RPMI7951 (cell line): ENCODE results near the gene ARHGEF1. TPM values are rescaled to one million over a fixed set of nuclear protein-coding genes. Genes with fewer than 3 reads are reported as not detected.
"Not testable (repeated sequence)": the region's sequence is repeated elsewhere in the genome, so short reads cannot be mapped to it uniquely, and the experiment has no call there.

ENCODE experiments used
- DNase-seq: peaks from one replicate; pipeline ENCODE4 v3.0.0-alpha.2; 2012; ENCODE audit warnings: low read depth
- total RNA-seq: library from RNA; depleted of rRNA; stranded (reverse); fragments of >200 nt; shearing (Covaris generic); gene quantifications from 2 replicates; pipeline ENCODE4 v1.2.3, GENCODE V29; 2014

ARHGEF1 gene
- total RNA-seq, 1 experiment from 2014 or later = 23.4 TPM

DNA sequence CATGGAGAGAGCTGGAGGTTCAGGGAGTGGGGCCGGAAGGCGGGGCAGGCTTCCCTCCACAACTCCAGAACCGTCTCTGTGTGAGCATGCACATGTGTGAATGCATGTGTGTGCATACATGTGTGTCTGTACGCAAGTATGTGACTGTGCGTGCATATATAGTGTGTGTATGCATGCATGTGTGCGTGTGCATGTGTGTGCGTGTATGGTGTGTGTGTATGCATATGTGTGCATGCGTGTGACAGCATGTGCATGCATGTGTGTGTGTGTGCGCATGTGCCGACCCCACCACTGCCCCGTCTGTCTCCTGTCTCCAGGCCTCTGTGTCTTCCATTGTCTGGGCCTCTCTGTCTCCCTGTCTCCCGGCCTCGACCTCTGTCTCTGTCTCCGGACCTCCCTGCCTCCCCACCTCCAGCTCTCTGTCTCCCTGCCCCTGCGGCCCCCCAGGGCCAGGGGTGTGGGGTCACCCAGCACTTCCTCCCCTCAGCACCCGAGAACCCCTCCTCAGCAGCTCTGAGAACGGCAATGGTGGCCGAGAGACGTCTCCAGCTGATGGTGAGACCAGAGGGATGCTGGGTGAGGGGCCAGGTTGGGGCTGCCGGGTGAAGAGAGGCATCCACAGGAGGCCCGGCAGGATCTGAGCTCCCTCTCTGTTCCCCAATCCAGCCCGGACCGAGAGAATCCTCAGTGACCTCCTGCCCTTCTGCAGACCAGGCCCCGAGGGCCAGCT is 22.5 kb downstream of the ARHGEF1 start:
- DNase-seq = no peak

DNA sequence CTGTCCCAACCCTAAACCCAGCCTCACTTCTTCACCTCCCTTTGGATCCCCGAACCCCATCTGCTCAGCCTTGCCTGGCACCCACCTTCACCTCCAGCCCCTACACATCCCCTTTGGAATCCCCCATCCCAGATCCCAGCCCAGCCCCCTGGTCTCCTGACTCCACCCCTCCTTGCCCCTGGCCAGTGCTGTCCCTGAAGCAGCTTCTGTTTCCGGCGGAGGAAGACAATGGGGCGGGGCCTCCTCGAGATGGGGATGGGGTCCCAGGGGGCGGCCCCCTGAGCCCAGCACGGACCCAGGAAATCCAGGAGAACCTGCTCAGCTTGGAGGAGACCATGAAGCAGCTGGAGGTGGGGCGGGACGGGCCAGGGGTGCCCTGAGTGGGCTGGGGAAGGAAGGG is 23.3 kb downstream of the ARHGEF1 start:
- no peak for DNase-seq

DNA sequence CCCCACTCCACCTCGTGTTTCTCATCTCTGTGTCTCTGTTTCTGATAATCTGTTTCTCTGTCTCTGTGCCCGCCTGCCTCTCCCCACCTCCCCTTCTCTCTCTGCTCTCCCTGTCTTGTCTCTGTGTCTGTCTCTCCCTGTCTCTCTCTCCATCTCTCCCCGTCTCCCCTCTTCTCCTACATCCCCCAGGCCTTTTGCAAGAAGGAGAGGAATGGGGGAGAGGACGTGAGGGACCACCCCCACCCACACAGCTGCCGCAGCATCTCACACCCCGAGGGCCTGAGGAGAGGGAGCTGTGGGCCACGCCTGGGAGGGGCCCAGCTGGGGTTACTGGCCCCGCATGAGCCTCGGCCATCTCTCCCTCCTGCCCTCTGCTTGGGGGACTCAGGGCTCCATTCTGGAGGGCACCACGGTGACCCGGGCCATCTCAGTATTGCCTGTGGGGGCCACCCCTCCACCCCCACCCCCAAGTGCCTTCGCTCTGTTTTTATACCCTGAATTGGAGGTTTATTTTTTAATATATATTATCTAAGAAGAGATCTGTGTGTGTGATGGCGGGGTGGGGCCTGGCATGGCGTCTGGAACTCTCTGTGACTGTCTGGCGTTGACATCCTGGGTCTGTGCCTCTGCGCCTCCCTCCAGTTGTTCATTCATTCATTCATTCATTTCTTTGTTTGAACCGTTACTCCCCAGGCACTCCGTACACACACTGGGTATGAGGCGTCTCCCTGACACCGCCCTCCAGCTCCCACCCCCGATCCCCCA is 24.1 kb downstream of the ARHGEF1 start:
- no peak for DNase-seq

DNA sequence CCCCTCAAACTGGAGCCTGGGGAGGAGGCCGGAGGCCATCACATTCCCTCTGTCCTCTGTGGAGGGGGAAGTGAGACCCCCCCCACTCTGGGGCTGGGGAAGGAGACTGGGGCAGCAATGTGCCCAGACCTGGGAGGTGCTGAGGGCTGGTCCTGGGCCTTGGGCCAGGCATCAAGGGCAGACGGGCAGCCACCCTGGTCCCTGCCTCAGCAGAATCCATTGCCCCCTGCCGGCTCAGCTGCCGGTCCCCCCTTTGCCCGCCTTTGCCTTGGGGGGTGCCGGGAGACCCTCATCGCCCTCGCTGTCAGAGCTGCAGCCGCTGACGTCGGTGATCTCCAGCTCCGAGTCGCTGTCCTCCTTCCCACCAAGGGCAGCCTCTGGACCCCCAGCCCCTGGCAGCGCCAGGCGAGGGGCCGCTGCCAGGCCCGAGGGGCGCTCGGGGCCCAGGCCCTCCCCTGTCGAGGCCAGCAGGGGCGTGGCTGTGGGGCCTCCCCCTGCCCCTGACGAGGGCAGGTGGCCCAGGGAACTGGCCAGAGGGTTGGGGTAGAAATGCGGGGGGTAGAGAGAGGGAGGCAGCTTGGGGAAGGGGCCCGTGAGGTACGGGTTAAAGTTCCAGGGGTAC is 25.1 kb downstream of the ARHGEF1 start:
- no peak for DNase-seq

DNA sequence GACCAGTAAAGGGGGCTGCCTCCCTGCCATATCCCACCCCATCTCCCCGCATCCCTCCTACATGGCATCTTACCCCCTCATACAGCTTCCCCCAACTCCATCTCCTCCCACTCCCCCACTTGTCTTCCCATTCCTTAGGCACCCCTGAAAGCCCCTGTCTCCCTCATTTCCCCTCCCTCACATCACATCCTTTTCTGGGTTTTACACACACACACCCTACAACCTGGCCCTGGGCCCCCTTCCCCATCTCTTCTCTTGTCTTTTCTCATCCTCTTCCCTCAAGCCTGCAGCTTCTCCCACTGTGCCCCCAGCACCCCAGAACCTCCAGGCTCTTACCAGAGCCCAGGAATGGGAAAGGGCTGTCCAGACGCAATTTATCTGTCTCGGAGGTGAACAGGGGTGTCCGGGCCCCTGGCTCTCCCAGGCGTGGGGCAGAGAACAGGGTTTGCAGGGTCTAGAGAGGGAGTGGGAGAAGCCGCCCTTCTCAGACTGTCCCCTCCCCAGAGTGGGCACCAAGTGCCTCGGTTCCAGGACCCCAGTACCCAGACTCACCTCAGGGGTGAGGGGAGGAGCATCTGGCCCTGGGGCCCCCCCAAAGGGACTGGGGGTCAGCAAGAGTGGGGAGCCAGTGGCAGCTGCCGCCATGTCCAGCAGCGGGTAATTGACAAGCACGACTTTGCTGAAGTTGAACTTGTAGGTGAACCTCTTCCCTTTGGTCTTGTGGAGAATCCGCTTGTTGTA is 25.9 kb downstream of the ARHGEF1 start:
- no peak for DNase-seq

DNA sequence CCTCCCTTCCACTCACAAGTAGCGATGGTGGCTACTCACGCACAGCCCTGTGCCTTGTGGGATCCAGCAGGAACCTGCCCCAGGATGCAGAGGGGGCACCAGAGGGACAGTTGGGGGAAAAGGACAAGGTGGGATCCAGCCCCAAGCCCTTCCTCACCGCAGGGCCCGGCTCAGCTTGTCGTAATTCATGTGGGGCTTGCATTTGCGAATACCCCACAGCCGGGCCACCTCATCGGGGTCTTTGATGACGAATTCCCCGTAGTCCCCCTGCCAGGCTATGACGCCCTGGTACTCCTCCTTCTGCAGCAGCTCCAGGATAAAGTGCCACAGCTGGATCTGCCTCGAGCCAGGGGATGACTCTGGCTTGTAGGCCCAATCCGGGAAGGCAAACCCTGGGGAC is 26.7 kb downstream of the ARHGEF1 start:
- no peak for DNase-seq

DNA sequence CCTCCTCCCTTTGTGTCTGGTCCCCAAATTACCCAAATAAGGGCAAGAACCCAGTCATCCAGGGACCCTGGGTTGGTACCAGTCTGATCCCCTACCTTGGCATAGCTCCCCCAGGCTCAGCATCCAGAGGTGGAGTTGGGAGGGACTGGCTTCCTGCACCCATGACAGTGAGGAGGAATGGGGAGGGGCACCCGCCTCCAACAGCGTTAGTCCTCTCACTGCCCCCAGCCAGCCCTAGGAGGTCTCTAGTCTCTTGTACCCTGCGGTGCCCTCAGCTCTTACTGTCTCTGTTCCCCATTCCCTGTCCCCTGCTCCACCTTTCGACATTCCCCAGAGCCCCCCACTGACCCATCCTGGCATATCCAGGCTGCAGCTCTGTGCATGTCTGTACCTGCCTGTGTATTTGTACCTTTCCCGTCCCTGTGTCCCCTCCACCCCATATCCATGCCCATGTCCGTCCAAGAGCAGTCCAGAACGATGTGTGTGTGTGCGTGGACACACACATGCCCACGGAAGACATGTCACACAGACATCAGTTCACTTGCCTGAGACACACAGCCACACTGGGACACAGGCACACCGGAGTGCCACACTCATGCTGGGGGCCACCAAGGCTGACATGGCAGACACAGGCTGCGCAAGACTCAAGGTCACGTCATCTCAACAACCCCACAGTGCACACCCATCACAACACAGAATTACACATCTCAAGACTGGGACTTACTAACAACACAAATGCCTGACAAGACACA is 27.4 kb downstream of the ARHGEF1 start:
- DNase-seq = no peak

DNA sequence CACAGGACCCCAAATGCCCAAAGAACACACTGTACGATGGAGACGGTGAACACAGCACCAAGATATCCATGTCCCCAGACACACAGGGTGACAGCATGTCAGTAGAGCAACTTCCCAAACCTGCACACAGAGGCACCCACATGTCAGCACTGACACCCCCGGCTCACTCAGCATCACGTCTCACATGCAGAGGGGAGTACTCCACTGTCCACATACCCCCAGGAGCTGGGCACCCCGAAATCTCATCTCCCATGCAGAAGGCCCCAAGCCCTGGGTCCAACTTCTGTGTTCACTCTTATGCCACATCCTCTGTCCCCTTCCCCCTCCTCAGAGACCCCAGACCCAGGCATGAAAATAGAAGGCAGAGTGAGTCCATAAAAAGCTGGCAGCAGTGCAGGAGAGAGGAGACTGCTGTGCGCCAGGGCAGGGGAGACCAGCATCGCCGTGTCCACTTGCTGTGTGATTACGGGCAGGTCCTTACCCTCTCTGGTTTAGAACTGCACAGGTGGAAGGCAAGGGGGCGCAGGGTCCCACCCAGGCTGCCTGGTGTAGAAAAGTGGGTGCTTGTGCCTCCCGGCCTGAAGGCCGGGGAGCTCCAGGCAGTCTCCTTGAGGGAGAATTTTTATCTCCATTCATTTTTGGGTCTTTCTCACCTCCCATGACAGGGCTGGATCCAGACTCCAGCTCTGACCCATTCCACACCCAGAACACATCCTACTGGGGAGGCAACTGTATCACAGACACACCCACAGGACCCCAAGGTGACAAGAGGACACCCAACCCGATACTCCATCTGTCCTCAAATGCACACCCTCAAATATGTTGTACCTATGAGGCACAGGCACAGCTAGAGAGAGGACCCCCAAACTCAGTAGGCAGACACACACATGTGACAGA is 28.3 kb downstream of the ARHGEF1 start:
- DNase-seq = no peak

DNA sequence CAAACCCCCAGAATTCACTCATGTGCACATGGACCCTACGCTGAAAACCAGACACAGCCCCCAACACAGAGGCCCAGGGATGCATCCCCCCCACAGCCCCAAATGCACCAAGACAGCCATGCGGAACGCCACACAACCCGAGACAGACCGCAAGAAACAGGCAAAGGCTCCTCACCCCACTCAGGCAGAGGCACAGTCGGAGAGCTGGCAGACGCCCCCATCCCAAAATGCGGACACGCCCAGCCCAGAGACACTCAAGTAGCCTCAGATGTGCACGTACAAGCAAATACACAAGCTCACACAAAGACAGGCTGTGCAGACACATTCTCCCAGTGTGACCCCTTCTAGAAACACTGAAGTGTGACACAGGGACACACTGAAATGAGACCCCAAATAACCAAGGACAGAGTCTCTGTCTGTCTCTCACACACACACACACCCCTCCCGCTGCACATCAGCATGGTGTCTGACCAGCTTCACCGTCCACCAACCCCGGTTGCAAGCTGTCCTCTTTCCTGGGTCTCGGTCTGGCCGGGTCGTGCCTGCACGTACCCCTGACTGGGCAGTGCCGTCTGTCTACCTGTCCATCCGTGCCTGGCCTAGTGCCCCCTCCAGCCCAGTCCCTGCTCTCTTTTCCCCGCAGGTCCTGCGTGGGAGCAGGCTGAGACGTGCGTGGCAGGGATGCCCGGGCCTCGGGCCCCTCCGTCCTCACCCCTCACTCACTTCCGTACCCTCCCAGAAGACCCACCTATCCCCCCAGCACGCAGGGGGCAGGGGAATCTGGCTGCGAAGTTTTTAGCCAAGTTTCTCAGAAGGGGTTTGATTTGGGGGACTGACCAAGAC is 29.1 kb downstream of the ARHGEF1 start:
- DNase-seq = no peak

DNA sequence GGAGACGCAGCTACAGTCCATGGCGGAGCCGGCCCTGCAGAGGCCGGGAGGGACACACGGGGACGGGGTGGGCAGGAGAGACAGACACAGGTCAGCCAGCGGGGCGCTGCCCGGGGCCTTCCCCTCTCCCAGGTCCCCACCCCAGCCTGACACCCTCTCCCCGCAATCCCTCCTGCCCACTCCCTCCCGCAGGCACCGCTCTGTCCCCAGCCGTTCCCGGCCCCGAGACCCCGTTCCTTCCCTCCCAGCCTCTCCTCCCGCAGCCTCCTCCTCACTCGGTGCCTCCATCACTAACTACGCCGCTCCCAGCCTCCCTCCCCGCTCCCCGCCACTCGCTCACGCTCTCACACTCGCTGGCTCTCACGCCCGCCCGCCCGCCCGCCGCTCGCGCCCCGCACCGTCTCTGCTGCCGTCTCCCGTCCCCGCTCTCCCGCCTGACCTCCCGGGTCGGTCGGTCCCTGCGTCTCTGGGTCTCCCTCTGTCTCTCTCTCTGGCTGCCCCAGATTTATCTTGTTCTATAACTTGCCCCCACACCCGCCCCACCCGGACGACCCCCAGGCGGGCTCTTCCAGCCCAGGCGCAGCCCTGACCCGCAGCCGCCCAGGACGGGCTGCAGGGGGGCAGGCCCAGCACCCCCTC is 30.0 kb downstream of the ARHGEF1 start:
- DNase-seq = no peak

DNA sequence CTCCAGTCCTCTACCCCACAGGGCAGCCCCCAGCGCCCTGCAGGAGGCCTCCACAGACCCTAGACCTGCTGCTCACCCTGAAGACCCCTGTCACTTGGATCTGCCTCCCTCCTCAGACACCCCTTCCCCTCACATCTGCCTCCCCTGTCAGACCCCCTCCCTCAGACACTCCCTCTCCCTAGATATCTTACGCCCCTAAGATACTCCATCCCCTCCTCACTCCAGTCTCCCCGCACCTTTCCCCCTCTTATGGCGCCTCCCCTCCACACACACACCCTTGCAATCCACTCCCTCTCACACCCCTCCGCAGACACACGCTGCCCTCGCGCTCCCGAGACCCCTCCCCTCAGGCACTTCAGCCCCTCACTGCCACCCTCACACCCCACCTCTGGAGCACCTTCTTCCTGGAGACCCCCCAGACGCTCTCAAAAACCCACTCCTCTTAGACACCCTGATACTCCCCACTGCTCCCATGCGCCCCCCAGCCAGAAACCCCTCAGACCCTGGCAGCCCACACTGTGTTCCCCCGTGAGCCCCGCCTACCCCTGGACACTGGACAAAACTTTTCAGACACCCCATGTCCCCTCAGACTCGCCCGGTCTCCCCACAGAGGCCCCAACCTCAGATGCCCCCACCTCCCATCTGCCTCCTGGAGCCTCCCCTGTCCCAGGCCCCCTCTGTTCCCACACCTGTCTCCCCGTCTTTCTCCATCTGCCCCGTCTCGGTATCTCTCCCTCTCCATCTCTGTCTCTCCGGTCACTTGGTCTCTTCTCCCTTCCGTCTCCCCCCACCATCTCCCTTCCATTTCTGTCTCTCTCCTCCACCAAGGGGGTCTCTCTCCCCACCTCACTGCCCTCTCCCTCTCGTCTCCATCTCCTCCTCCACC is 30.8 kb downstream of the ARHGEF1 start:
- DNase-seq = no peak

DNA sequence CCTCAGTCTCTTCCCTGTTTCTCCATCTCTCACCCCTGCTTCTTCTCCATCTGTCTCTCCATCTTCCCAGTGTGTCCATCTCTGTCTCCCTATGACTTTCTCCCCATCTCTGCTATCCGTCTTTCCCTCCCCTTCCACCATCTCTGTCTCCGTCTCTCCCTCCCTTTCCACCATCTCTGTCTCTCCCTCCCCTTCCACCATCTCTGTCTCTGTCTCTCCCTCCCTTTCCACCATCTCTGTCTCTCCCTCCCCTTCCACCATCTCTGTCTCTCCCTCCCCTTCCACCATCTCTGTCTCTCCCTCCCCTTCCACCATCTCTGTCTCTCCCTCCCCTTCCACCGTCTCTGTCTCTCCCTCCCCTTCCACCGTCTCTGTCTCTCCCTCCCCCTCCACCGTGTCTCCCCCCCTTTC is 31.4 kb downstream of the ARHGEF1 start:
- not testable (repeated sequence) for DNase-seq

DNA sequence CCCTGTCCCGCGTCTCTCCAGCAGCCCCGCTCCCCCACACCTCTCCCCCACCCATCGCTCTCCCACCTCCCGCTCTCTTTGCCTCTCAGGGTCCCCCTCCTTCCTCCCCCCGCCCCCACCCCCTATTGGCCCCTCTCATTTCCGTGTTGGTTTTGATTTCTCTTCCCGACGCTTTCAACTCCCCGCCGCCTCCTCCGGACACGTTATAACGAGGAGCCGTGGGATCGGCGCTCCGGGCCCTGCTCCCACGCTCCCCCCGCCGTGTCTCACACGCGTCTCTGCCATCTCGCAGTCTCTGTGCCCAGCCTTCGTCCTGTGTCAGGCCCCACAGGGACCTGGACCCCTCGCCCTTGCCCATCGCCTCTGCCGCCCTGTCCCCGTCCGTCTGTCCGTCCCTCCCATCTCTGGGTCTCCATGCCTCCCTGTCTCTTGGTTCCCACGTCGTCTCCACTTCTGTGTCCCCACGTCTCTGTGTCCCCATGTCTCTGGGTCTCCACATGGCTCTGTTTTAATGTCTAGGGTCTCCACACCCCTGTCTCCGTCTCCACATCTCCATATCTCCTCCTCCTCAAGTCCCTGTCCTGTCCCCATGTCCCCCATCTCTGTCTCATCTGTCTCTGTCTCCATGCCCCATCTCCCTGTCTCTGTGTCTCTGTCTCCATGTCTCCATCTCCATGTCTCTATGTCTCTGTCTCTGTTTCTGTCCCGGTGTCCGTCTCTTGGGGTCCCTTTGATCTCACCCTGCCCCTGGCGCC is 32.2 kb downstream of the ARHGEF1 start:
- no peak for DNase-seq

DNA sequence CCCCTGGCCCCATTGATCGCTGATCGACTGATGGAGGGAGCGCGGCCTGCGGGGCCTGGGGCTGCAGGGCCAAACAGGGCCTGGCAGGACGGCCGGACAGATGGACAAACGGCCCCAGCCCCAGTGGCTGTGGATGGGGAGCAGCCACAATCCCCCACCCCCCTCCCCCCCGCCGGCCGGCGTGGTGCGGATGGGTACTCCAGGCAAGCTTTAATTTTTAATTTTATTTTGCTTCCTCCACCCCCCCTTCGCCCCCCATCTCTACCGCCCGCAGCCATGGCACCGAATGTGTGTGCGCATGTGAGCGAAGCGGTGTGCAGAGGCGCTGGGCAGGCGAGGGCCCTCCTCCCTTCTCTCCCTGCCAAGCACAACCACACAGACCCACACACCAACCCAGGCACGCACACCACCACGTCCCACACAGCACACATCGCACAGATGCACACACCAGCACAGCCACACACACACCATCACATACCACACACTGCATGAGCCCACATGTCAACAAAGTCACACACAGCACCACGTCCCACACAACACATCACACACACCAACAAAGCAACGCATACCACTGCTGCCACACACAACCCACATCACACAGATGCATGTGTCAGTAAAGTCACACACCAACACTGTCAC is 32.9 kb downstream of the ARHGEF1 start:
- no peak for DNase-seq

DNA sequence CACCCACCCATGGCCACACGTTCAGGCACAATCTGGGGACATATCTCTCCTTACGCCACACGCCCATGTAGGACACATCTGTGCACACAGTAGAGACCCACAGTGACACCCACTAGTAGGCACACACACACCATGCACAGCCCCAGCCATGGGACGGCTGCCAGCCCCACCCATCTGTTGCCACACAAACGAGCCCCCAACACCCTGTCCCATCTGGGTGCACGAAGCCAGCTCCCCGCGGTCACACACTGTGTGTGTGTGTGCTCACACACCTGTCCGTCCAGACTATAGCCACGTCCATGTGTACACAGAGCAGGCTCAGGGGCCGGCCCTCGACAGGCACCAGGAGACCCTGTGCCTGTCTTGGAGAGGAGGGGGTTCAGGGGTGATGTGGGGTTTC is 34.7 kb downstream of the ARHGEF1 start:
- DNase-seq = no peak

DNA sequence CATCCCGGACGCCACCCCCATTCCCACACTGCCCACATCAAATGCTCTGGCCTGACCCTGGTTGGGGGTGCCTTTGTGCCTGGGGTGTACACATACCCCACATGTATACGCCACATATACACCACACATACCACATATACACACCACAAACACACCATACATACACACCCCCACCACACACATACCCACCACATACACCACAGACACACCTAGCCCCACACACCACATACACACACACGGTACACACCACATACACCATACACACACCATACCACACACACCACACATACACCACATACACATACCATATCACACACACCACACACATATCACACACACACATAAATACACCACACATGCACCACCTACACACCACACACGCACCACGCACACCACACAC is 35.1 kb downstream of the ARHGEF1 start:
- no peak for DNase-seq
